GM23338 (cell line): ENCODE data around the gene FZD7.

Experiments used
- CTCF ChIP-seq, 2 experiments: fragments of 200-600 bp in 1 of 2; sonication (generic) in 1 of 2; conservative IDR thresholded peaks; 2 replicates each; pipeline versions ENCODE4 v1.5.1 to v1.6.1; 2016 to 2017; ENCODE audit warnings: antibody characterized with exemption in 2 of 2, low read depth in 2 of 2, mild to moderate bottlenecking in 2 of 2, moderate library complexity in 1 of 2
- EZH2 ChIP-seq: fragments of 200-600 bp; sonication (generic); IDR thresholded peaks from one replicate; pipeline ENCODE4 v1.8.0; 2017; ENCODE audit warnings: antibody characterized with exemption, mild to moderate bottlenecking, low read depth; ENCODE audit not compliant: unreplicated experiment
- EZH2phosphoT487 ChIP-seq: fragments of 200-600 bp; sonication (generic); IDR thresholded peaks from one replicate; pipeline ENCODE4 v1.8.1; 2018; ENCODE audit warnings: antibody characterized with exemption; ENCODE audit not compliant: unreplicated experiment
- REST ChIP-seq: IDR thresholded peaks from one replicate; pipeline ENCODE4 v1.6.1; 2018; ENCODE audit warnings: antibody characterized with exemption; ENCODE audit not compliant: unreplicated experiment
- ZNF462 ChIP-seq: fragments of 250-450 bp; sonication (Bioruptor Pico); IDR thresholded peaks from 2 replicates; pipeline ENCODE4 v1.5.0; 2020; ENCODE audit warnings: mild to moderate bottlenecking, moderate library complexity

- TF ChIP-seq EZH2phosphoT487 (no peak), REST (no peak), CTCF (conservative IDR thresholded peaks at IDR 0.05; ENCODE audit: low read depth in 2 of 2) (no peak), ZNF462 (CRISPR knock-in tag) (no peak), EZH2 (no peak)
Observed at GRCh38 chr2:202051499-202052161, 18.0 kb downstream of the FZD7 start.
